Stimulated activated CD4-positive, alpha-beta T cell treated with anti-CD3 and anti-CD28 coated beads, Interleukin-12 subunit alpha, Interleukin-12 subunit beta, amount 100 ng/mL, for 4 hours (primary cell): ENCODE data around the gene RFNG.

Experiments
- DNase-seq: peaks from one replicate; pipeline ENCODE4 v3.0.0-alpha.2; 2020

RFNG gene

DNA sequence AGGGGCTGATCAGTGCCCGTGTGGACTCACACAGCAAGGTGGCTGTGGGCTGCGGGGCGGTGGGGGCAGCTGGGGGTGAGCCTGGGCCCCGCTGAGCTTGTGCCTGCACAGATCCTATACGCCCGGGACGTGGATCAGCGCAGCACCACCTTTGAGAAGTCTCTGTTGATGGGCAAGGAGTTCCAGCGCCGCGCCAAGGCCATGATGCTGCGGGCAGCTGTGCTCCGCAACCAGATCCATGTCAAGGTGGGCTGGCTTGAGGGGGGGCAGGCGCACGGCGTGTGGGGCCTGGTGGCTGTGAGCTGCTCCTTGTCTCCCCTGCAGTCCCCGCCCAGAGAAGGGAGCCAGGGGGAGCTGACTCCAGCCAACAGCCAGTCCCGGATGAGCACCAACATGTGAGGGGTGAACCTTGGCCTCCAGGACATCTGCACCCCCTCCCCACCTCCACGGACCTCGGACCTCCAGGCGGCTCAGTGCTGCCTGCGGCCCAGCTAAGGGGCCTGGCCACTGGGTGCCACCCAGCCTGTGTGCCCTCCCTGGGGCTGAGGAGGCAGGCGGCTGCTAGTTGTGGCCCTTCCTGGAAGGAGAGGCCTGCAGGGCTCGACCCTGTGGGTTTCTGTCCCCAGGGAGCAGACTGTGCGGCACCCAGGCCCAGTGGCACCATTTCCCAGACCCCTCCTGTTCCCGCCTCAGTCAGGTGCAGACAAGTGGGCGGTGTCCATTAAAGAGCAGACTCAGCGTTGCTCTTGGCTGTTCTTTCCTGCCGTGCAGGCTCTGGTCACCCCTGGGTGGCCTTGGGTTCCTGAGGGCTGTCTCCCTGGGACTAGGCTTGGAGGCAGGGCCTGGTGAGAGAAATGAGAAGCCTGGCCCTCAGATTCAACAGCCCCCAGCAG, 5.4 kb upstream of the RFNG start:
- DNase-seq: no peak

DNA sequence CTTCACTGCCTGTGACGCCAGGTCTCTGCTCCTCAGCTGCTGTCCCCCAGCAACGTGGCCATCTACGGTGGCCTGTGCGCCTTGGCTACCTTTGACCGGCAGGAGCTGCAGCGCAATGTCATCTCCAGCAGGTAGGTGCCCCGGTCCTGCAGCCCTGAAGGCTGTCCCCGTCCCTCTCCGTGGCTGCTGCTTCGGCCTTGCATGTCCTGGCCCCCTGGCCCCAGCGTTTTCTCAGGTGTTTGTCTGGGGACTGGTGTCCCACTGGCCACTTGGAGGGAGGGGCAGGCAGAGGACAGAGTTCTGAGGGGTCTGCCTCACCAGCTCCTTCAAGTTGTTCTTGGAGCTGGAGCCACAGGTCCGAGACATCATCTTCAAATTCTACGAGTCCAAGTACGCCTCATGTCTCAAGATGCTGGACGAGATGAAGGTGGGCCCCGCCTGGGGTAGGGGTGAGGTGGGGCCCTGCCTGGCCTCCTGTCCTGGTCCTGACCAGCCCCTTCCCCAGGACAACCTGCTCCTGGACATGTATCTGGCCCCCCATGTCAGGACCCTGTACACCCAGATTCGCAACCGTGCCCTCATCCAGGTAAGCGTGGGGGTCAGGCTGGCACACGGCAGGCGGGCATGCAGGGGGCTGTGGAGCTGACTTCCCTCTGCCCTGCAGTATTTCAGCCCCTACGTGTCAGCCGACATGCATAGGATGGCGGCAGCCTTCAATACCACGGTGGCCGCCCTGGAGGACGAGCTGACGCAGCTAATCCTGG, 4.5 kb upstream of the RFNG start:
- DNase-seq: no peak

DNA sequence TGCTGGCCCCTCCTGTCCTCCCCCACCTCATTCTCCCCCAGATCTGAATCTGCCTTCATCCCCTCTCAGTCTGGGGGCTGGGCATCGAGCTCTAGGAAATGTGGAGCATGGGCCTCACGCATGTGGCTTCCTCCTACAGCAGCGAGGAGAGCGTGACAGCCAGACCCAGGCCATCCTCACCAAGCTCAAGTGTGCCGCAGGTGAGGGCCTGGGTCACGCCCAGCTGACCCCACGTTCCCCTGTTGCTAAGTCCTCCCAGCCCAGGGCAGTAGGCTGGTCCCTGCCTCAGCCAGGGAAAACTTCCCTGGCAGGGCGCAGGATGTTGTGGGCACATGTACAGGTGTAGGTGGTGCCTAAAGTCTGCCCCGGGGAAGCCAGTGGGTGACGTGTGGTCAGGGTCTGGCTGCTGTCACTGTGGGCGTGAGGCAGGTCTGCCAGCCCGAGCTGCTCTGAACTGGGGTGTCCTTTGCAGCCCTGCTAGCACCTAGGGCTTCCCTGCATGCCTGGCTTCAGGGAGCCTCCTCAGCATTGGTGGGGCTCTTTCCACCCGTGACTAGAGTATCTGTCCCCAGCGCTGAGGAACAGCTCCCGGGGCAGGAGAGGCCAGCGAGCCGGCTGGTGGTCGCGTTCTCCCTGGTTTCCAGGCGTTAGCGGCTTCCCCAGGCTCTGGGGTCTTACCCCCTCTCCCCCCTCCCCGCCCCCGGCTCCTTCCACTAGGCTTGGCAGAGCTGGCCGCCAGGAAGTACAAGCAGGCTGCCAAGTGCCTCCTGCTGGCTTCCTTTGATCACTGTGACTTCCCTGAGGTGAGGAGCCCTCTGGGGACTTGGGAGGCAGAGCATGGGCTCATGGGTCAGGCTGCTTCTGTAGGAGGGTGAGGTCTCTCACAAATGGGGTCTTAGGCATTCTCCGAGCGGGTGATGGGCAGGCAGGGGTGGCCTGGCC, 3.7 kb upstream of the RFNG start:
- no peak for DNase-seq

DNA sequence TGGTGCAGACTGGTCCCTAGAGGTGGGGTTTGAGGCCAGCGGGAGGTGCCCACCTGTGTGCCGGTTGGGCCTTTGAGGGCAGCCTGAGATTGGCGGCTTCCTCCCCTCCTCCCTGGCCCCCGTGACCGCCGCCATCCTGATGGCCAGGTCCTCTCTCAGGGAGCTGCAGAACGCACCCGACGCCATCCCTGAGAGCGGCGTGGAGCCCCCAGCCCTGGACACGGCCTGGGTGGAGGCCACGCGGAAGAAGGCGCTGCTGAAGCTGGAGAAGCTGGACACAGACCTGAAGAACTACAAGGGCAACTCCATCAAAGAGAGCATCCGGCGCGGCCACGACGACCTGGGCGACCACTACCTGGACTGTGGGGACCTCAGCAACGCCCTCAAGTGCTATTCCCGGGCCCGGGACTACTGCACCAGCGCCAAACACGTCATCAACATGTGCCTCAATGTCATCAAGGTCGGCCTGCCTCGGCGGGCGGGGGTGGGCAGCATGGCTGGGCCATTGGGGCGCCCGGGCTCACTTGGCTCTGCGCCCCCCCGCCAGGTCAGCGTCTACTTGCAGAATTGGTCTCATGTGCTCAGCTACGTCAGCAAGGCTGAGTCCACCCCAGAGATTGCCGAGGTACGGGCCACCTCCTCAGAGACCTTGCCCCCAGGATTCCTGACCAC, 2.9 kb upstream of the RFNG start:
- no peak for DNase-seq

DNA sequence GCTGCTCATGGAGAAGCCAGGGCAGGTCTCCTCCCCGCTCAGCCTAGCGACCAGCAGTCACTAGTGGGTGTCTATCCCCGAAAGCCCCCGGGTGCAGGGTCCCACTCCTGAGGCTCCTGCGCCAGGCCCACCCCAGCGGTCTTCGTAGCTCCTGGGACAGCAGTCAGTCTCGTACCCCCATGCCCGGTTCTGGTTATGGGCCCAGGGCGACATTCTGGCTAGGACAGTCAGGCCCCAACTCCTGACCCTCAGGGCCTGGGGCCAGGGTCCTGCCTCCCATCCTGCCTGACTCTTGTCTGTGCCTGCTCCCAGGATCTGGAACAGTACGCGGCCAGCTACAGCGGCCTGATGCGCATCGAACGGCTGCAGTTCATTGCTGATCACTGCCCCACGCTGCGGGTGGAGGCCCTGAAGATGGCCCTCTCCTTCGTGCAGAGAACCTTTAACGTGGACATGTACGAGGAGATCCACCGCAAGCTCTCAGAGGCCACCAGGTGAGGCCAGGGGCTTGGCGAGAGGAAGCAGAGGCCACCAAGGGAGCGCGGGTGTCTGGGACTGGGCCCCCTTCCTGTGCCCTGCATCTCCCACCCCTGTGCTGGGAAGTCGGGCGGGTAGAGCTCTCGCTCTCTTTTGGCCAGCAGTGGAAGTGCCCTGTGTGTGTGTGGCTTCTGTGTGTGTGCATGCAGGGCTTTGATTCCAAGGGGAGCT, 2.1 kb upstream of the RFNG start:
- no peak for DNase-seq

DNA sequence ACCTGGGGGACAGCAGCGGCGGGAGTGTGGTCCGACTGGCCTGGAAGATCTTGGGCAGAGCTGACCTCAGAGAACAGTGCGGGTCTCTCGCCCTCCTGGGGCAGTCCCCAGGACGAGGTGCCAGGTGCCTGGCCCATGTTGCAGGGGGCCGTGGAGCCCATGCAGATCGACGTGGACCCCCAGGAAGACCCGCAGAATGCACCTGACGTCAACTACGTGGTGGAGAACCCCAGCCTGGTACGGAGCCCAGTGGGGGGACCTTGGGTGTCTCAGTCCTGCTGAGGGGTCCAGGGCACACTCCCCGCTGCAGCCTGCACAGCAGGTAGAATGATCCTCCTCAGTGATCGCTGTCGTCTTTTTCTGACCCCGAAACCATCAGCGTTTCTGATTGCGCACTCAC, 1.5 kb upstream of the RFNG start:
- no peak for DNase-seq

DNA sequence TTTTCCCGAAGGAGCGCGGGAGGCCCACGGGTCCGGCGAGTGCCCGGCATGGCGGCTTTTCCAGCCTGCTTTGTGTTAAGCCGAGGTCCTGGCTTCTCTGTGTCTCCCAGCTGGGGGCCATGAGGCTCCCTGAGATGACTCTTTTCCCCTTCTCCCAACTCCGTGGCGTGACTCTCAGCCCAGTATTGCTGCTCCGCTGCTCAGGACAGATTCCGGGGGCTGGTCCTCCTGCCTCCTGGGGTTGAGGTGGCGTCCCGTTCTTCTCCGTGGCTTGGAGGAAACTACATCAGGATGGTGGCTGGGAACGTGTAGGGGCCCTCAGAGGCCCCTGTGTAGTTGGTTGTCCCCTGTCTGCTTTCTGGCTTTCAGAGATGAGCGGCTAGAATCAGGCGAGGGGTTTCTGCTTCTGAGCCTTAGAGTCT, 1.0 kb upstream of the RFNG start:
- DNase-seq: no peak

DNA sequence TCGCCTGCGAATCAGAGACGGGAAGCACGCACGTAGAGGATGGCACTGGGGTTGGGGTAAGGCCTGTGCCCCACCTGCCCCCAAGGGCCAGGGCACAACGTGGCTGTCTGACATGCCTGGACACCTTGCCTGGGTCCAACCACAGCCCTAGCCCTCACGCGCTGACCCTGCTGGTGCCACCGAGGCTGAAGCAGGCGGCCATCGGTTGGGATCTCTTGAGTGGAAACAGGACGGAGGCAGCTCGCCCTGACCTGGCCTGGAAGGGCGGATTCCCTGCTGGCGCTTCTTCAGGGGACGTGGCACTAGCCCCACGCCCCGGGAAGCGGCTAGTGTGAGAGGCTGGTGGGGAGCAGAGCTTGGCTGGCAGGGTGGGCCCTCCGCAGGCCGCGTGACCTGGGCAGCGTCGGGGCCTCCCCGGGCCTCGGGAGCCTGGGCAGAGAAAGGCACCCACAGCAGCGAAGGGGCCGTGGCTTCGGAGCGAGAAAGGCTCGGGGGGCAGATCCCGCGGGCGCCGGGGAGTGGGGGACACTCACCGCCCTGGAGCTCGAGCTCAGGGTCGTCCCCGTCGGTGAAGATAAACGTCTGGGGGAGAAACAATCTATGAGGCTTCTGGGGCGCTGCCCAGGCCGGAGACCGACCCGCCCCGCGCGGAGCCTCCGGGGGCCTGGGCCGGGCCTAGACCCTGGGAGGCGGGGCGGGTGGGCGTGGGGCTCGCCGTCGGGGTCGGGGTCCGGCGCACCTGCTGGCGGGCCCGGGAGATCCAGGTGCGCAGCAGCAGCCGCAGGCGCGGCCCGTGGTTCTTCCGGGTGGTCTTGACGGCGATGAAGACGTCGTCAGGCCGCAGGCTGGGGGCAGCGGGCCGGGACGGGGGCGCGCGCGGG, 610 bp downstream of the RFNG start:
- no peak for DNase-seq

DNA sequence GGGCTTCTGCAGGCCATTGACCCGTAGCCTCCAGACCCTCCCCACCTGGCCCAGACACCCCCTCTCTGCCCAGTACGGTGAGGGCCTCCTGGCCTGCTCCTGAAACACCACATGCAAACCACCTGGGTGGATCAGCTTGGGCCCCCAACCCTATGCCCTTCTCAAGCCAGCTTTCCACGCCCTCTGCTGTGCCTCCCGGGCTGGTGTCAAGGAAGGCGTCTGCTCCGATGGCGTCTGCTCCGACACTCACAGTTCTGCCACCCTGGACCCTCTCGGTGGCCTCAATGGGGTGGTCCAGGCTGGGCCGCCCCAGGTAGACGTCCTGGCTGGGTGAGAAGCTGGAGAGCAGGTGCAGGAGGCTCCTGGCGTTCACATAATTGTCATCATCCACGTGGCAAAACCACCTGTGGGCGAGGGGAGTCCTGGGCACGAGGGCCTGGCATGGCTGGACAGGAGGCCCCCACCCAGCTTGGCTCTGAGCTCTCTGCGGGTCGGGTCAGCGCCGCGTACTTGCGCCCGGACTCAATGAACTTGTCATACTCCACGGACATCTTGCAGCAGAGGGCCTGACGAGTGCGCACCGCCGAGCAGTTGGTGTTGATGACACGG, 1.4 kb downstream of the RFNG start:
- no peak for DNase-seq

DNA sequence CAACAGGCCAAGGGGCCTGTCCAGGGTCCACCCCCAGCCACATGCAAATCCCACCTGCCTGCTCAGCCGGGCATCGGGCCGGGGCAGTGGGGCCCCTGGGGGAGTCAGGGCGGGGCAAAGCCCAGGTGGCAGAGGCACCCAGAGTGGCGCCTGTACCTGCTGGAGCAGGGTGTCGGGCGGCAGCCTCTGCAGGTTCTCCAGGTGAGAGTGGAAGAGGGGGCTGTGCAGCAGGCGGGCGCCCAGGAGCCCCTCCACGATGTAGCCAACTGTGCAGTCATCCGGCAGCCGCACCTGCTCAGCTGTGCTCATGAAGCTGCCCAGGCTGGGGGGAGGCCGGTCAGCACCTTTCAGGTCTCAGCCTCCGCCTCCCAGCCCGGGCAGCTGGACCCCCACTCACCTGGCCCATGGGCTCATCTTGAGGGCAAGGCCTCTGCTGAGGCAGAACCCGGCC, 2.1 kb downstream of the RFNG start:
- DNase-seq: no peak

DNA sequence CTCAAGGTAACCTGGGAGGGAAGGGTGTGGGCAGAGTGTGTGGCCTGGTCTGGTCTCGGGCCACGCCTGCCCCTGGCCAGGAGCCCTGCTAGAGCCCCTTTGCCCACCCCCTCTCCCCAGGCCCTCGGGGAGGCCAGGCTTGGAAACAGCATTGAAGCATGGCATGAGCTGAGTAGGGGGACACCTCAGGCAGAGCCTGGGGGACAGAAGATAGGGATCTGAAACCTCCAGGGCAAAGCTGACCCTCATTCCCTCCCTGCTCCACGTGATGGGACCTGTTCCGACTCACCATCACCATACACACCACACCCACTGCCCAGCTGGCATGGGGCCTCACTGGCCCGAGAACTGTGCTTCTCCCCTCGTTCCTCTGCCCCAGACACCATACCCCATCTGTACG, 2.5 kb downstream of the RFNG start:
- DNase-seq: no peak

DNA sequence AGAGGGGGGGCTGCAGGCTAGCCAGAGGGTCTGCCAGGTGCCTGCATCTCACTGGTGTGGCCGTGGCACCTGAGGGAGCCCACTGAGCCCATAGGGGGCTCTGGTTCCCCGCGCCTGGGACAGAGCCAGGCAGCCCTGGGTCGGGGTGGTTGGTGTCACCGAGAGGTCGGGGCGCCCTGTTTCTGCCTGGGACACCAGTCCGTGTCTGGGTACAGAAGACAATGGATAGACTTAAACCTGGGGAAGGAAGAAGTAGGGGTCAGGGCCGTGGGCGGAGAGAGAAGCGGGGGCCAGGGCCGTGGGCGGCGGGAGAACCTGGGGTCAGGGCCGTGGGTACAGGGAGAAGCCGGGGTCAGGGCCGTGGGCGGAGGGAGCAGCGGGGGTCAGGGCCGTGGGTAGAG, 3.0 kb downstream of the RFNG start:
- DNase-seq: no peak

DNA sequence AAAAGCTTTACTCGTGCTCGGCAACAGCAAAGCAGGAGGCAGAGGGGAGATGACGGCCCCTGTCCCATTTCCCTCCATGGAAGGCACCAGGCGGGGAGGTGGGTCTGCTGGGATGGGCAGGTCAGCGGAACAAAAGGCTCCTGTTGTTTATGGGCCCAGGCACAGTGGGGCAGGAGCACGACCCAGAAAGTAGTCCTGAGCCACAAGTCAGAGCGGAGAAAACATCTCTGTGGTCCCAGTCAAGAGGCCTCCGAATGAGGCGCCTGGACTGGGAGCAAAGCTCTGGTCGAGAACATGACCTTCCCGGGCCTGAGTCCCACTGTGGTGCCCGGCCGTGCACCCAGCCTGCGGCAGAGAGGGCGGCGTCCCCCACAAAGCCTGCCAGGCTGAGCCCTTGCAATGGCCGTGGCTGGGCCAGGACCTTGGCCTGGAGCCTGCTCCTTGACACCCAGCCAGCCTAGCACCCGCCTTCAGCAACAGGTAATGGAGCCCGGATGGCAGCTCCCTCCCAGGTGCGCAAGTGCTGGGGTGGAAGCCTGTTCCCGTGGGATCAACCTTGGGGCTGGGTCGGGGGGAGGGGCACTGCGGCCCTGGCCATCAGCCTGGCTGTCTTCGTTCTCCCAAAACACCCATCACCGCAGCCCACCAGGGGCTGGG, 3.6 kb downstream of the RFNG start:
- DNase-seq: no peak

DNA sequence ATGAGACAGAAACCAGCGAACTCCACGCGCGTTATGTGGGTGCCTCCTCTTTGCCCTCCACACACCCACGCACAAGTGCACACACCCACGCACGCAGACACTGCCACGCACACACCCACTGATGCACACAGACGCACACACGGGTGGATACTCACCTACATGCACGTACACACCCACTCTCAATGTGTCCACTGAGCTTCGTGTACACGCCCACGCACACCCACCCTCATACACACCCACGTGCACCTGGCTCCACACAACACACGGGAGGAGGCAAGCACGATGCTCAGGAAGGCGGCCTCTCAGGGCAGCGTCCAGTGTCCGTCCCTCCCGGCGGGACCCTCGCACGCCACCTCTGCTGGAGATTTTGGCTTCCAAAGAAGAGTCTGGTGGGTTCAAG, 4.2 kb downstream of the RFNG start:
- no peak for DNase-seq

DNA sequence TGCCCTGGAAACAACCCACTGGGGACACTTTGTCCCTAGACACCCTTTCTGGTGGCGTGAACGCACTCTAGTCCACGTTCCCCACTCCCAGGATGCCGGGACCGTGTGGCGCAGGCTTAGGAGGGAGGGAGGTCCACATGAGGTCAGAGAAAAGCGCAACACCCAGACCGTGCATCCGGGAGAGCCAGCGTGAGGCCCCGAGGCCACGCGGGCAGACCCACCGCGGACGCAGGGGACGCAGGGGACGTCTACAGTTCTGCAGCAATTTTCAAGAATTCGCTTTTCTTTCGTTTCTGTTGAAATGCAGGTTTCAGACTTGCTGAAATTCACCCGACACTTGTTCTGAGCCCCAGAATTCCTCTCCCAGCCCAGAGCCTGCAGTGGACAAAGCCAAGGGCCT, 4.7 kb downstream of the RFNG start:
- no peak for DNase-seq

DNA sequence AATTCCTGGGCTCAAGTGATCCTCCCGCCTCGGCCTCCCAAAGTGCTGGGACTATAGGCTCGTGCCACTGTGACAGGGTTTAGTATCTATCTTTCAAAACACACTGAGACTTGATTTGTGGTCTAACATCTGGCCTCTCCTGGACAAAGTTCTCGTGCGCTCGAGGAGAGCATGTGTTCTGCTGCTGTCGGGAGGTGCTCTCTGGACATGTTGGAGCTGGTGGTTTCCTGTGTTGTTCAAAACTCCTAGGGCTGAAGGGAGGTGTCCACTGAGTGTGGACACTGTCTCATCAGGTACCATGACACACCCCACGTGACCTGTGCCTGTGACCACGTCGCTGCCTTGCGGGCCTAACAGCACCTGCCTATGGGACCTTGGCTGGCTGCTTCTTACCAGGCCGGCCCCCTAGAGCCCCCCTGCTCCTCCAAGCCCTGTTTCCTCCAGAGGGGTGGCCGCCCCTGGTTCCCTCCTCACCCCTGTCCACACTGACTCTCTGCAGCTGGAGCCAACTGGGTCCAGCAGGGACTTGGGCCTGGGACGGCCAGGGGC, 5.6 kb downstream of the RFNG start:
- no peak for DNase-seq

DNA sequence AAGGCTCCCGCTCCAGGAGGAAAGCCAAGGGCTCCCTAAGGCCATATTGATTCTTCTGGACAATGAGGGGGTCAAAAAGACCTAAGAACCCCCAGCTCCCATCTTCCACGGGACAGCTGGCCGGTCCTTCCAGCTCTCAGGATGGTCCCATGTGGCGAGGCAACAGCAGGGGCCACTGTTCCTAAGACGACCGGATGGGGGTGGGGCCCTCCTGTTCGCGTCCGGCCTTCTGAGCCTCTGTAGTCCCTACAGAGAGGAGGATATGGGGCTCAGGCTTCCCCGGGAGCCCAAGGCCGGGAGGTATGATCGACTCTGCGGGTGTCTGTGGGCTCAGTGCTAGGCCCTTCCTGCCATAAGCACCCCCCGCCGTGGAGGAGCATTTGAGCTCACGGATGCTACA, 8.1 kb downstream of the RFNG start:
- no peak for DNase-seq

DNA sequence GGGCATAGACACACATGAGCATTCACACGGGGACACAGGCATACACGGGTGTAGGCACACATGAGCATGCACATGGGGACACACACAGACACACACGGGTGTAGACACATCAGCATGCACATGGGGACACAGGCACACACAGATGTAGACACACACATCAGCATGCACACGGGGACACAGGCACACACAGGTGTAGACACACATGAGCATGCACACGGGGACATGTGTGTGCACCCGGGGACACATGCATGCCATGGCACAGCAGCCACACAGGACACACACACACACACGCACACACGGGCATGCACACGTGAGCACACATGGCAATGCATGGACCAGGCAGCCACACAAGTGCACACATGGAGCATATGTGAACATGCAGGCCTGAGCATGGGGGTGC, 9.0 kb downstream of the RFNG start:
- DNase-seq: no peak

DNA sequence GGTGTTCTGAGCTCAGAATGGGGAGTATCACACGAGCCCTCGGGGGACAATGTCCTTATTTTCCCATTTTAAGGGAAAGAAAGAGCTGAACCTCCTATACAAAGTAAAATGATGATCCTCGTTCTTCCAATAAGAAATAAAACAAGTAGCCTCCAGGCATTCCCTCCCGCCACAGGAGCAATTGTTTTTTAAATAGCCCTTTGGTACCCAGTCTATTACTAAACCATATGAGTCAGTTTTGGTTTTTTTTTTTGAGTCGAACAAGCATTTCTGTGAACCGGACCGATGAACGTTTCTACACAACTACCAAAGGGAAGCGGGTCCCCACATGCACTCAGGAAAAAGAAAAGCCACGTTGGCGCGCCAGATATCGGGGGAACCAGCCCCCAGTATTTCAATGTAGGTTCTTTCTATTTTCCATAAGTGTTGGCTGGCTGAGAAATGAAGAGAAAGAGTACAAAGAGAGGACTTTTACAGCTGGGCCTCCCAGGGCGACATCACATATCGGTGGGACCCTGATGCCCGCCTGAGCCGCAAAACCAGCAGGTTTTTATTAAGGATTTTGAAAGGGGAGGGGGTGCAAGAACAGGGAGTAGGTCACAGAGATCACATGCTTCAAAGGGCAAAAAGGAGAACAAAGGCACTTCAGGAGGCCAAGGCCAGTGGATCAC, 10.3 kb downstream of the RFNG start:
- DNase-seq: no peak
